HG03097 (cell line): ENCODE measurements around the gene MTHFD2L.
"Not testable (repeated sequence)": the region's sequence is repeated elsewhere in the genome, so short reads cannot be mapped to it uniquely, and the experiment has no call there.

Experiments
- ATAC-seq: cut with Tn5 transposase; IDR thresholded peaks from one replicate; pipeline ENCODE4 v1.9.1; 2021; ENCODE audit not compliant: unreplicated experiment, low FRiP score

MTHFD2L gene

DNA sequence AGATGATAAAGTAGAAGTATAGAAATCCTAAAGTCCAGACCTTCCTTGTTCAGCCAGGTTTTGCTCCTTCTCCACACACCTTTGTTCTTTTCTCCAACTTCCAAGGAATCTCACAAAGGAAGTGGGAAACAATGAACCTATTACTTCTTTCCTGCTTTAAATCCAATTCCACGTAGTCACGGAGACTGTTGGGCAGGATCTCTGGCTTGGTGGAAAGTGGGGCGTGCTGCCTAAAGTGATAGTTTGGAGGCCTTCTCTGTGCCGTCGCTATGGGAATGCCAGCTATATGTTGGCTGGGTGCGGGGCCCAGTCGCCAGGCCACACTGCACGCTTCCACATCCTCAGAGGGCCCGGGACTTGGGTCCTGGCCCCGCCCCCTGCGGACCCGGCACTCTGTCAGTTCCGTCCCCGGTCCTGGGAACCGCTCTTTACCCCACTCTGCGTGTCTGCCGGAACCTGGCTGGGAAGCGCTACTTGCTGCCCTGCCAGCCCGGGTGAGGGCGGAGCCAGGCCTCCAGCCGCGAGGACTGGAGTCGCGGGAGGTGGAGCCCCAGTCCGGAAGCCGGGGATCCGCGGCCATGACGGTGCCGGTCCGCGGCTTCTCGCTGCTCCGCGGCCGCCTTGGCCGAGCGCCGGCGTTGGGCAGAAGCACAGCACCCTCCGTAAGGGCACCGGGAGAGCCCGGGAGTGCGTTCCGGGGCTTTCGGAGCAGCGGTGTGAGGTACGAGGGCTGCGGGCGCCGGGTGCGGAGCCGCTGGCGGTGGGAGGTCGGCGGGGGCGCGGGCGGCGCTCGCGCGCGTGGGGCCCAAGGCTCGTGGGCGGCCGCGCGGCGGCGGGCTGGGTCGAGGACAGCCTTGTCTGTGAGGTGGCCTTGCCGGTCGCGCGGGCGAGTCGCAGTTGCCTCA is at the start of gene MTHFD2L:
Gene MTHFD2L, plus strand, starts transcription at position 558 of the 905 bp plus-strand sequence. Its CDS starts 21 bp downstream, at position 579.
- peak; percentile 99 for ATAC-seq

DNA sequence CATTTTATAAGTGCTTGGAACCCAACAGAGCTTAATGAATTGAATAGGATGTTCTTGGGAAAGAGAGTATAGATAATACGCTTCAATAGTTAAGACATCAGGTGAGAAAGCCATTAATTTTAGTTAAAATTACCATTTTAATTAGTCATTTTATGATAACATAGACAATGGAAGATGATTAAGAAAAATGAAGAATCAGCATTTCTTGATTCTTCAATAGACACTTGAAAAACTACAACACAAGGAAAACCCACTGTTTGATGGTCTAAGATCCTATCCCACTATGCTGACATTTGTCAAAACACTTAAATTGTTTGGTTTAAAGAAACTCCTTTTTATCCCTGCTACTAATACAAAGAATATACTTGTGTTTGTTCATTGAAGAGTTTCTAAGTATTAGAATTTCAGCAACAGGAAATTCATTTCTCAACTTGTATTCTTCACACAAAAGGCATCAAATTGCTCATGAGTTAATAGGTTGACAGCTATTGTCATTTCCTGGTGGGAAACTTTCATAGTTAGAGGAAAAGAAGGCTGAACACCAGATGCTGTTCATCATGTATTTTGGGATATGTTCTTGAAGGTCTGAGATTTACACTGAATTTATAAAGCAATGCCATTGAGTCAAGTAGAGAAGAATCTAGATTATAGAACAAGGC is 49.3 kb upstream of the MTHFD2L start:
- ATAC-seq: no peak

GRCh38 chr4:74109116-74109869 is 48.6 kb upstream of the MTHFD2L start:
- ATAC-seq: no peak

- ATAC-seq: no peak
These were observed 47.9 kb upstream of the MTHFD2L start for GRCh38 chr4:74109870-74110605.

DNA sequence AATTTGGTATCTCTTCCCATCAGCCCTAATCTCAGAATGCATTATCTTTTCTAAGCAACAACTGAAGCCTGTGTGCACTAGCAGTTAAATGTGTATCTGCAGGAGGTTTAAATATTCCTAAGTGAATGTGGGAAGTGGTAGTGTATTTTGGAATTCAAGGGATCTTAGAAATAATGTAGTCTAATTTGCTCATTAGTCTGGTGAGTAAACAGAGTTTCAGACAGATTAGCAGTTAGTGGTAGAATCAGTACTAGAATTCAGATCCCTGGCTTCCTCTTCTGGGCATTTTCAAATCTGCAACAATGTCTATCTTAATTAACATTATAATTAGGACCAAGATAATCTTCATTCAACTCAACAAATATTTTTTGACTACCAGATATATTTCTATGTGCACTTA is 47.2 kb upstream of the MTHFD2L start:
- ATAC-seq: no peak

DNA sequence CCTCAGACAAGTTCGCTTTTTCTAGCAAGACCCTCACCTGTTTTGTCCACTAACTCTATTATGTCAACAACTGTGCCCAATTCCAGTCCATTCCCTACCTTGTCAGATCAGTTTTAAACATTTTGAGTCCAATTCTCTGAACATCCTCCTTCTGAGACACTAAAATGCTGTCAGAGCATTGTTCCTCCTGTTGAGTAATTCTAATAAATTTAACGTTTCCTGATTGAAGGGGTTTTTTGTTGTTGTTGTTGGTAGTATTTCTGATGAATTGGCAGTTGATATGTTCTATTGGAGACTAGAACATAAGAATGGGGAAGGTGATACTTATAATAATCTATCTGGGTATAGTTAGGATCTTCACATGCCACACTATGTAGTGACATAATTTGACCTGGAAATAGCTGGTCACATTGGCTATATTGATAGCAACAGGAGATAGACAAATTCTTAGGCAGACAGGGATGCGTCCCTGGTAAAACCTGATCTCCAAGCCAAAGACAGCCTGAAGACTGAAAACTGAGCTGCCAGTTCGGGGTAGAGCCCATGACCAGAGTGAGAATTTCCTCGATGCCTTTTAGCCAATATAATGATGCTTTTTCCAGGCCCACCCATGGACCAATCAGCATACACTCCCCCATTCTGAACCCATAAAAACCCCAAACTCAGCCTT is 46.5 kb upstream of the MTHFD2L start:
- ATAC-seq: no peak

- ATAC-seq: no peak
These were observed 45.9 kb upstream of the MTHFD2L start for GRCh38 chr4:74111990-74112389.

DNA sequence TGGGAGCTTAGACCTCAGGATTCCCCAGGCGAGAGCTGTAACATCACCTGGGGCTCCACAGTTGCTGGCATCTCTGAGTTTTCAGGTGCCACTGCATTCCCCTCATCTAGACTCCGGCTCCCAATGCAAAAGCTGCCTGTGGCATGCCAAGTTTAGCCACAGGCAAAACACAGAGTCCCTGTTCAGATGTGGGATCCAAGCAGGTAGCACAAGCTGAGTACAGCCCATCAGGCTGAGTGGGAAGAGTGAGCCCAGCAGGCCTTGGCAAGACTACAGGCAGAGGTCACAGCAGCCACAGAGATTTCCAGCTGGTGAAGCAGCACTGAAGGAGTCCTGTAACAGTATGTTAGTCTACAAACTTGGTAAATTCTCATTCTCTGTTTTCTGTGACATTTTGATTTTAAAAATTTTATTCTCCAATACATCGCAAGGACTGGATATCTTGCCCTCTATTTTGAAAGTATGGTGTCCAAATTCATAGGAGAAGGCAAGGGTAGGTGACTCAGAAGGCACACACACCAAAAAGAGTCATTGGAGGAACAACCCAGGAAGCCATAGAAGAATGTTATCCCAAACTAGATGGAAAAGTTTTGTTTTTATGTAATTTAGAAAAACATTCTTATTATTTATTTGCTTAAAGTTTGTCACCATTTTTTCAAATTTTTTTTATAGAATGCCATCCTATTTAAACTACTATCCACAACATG is 45.4 kb upstream of the MTHFD2L start:
- no peak for ATAC-seq

DNA sequence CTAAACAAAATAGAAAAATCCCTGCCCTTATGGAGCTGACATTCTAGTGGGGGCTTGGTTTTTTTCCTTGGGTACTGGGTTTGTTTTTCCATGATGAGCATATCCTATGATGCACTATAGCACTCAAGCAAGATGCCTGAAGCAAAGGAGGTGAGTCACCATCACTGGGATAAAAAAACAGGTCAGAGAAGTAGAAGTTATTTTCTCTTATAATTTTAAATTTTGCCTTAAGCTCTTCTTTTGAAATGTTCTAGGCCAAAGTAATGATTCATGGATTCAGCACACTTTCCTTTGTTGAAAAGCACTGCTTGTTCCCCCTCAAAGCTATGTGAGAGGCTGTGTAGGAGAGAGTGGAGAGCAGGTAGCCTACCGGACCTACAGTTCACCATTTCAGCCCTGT is 43.7 kb upstream of the MTHFD2L start:
- no peak for ATAC-seq

- no peak for ATAC-seq
These were observed 40.8 kb upstream of the MTHFD2L start for GRCh38 chr4:74117024-74117534.

GRCh38 chr4:74118600-74119338 is 39.1 kb upstream of the MTHFD2L start:
- no peak for ATAC-seq

GRCh38 chr4:74120086-74120485 is 37.8 kb upstream of the MTHFD2L start:
- ATAC-seq: no peak

GRCh38 chr4:74121643-74122579 is 36.0 kb upstream of the MTHFD2L start:
- no peak for ATAC-seq

GRCh38 chr4:74123065-74123728 is 34.7 kb upstream of the MTHFD2L start:
- no peak for ATAC-seq

- no peak for ATAC-seq
These were observed 32.9 kb upstream of the MTHFD2L start for GRCh38 chr4:74125029-74125428.

- ATAC-seq: no peak
These were observed 30.2 kb upstream of the MTHFD2L start for GRCh38 chr4:74127745-74128144.

DNA sequence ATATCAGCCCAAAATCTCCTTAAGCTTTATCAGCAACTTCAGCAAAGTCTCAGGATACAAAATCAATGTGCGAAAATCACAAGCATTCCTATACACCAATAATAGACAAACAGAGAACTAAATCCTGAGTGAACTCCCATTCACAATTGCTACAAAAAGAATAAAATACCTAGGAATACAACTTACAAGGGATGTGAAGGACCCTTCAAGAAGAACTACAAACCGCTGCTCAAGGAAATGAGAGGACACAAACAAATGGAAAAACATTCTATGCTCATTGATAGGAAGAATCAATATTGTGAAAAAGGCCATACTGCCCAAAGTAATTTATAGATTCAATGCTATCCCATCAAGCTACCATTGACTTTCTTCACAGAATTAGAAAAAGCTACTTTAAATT is 27.1 kb upstream of the MTHFD2L start:
- ATAC-seq: not testable (repeated sequence)
